ENCODE data around the gene CADPS.
A peak's percentile ranks its signal among the peaks of the same experiment; 100 is the strongest.

Gene CADPS

DNA sequence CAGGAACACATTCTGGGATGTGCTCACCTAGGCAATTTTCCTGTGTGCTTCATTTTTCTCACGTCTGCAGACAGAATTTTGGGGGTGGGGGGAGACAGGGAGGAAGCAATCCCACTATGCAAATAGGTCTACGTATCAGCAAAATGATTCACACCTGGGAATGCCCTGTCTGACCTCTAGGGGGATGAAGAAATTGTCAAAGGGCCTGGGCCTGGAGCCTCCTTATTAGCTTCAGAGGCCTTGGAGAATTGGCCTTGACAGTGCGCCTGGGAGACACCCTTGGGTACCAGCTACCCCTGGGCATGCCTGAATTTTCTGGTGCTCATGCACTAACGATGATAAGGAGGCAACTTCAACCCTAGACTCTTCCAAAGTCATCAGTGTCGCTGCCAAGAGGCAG is 207.5 kb downstream of the CADPS start:
- no peak; the same call in 1 of the 2 replicates for TF ChIP-seq CTCF (IDR thresholded peaks at IDR 0.05; ENCODE audit: low read depth, low read length)
- no peak for DNase-seq (ENCODE audit: extremely low read depth, low read depth)

- peak; percentile 73 for TF ChIP-seq CTCF (IDR thresholded peaks at IDR 0.05; ENCODE audit: low read depth, low read length)
- peak; percentile 24 for DNase-seq (ENCODE audit: extremely low read depth, low read depth)
Observed at GRCh38 chr3:62665627-62666437, 209.4 kb downstream of the CADPS start.

DNA sequence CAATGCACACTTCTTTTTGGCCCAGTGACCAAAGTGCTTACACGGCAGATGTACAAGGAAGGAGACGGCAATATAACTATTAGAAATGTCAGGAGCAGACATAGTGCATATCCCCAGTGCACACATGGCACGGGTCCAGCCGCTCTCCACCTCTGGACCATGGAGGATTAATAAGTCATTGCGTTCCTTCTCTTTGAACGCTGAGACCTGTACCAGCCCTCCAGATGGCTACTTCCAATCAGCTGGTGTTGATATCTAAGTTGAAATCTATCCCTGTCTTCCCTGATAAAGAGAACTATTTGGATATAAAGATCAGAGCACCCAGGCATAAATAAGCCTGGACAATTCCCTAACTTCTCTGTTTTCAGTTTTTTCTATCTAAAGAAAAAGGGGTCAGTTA is 212.5 kb downstream of the CADPS start:
- no peak for DNase-seq (ENCODE audit: extremely low read depth, low read depth)
- no peak for TF ChIP-seq CTCF (IDR thresholded peaks at IDR 0.05; ENCODE audit: low read depth, low read length)

DNA sequence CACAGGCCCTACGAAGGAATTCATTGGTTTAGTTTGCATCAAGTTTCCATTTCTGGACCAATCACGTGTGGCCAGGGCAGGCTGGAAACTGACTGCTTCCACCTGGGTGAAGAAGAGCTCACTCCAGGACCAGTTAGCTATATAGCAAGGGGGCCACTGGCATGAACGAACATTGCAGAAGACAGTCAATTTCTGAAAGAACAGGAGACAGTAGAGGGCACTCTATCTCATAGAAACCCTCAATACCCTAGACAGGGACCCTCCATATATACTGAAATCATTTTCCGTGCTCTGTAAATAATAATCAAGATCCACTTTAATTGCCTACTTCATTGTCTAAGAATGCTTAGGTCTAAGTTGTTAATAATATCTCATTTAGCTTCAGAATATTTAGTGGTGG is 215.6 kb downstream of the CADPS start:
- no peak for TF ChIP-seq CTCF (IDR thresholded peaks at IDR 0.05; ENCODE audit: low read depth, low read length)
- DNase-seq (ENCODE audit: extremely low read depth, low read depth), result no peak

GRCh38 chr3:62655691-62656063 is 219.5 kb downstream of the CADPS start:
- TF ChIP-seq CTCF (IDR thresholded peaks at IDR 0.05; ENCODE audit: low read depth, low read length), result no peak

DNA sequence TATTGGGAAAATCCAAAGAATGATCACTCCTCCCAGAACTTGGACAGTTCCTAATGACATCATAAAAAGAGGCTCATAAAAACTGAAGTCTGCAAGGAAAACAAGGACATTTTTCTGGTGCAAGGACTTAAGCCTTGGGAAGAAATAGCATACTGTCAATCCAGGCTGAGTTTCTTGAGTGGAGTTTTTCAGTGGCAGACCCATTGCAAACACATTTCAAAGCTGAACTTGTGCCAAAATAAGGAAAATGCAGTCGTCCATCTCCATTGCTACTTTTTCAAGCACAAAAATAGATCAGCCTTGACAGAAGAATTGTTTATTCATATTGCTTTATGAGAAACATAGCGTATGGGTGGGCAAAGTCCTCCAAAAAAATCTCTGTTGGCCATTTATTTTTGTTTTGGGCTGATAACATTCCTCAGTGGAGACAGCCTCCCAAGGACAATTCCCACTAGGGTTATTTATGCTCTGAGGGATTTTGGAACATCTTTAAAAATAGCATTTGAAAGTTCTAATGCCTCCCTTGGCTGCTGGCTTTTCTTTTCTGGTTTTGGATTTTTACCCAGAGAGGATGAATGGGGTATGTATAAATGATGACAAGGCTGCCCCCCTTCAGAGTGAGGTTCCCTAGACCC is 220.0 kb downstream of the CADPS start:
- DNase-seq (ENCODE audit: extremely low read depth, low read depth), result no peak
- no peak for TF ChIP-seq CTCF (IDR thresholded peaks at IDR 0.05; ENCODE audit: low read depth, low read length)

More at GRCh38 chr3:62655691-62656063, 219.5 kb downstream of the CADPS start:
- no peak for DNase-seq (ENCODE audit: extremely low read depth, low read depth)

- no peak for DNase-seq (ENCODE audit: extremely low read depth, low read depth)
- no peak for TF ChIP-seq CTCF (IDR thresholded peaks at IDR 0.05; ENCODE audit: low read depth, low read length)
Observed at GRCh38 chr3:62653796-62654195, 221.4 kb downstream of the CADPS start.
